ENCODE results near the gene WDFY2.

Gene WDFY2

GRCh38 chr13:51624695-51625345, 40.6 kb downstream of the WDFY2 start:
- no peak for TF ChIP-seq CTCF (IDR thresholded peaks at IDR 0.05; ENCODE audit: insufficient read depth, missing control alignments)
- DNase-seq (ENCODE audit: insufficient read length, low spot score): no peak
- no peak for FAIRE-seq

- TF ChIP-seq CTCF (IDR thresholded peaks at IDR 0.05; ENCODE audit: insufficient read depth, missing control alignments): no peak
- DNase-seq (ENCODE audit: insufficient read length, low spot score): no peak
- no peak for FAIRE-seq
Observed at GRCh38 chr13:51625555-51626345, 41.5 kb downstream of the WDFY2 start.

GRCh38 chr13:51626749-51627148, 42.5 kb downstream of the WDFY2 start:
- DNase-seq (ENCODE audit: insufficient read length, low spot score) (no peak), FAIRE-seq (no peak)
- TF ChIP-seq CTCF (IDR thresholded peaks at IDR 0.05; ENCODE audit: insufficient read depth, missing control alignments): no peak

- FAIRE-seq (no peak), DNase-seq (ENCODE audit: insufficient read length, low spot score) (no peak)
- no peak for TF ChIP-seq CTCF (IDR thresholded peaks at IDR 0.05; ENCODE audit: insufficient read depth, missing control alignments)
Observed at GRCh38 chr13:51628059-51628852, 44.0 kb downstream of the WDFY2 start.

- no peak for FAIRE-seq
- DNase-seq (ENCODE audit: insufficient read length, low spot score): no peak
- TF ChIP-seq CTCF (IDR thresholded peaks at IDR 0.05; ENCODE audit: insufficient read depth, missing control alignments): no peak
Observed at GRCh38 chr13:51629491-51630287, 45.4 kb downstream of the WDFY2 start.

- DNase-seq (ENCODE audit: insufficient read length, low spot score) (no peak), FAIRE-seq (no peak)
- no peak for TF ChIP-seq CTCF (IDR thresholded peaks at IDR 0.05; ENCODE audit: insufficient read depth, missing control alignments)
Observed at GRCh38 chr13:51630288-51630615, 46.0 kb downstream of the WDFY2 start.
